Testis (tissue), 3 donors: ENCODE results near the gene MRPL2. TPM values are rescaled to one million over a fixed set of nuclear protein-coding genes. Genes with fewer than 3 reads are reported as not detected.

Experiments
- DNase-seq: peaks from one replicate; pipeline ENCODE4 v3.0.0-alpha.2; 2019
- H3K27ac ChIP-seq, 2 donors: fragments of 200-600 bp; sonication (generic); one replicate each; pipeline ENCODE4 v1.5.1; 2019
- H3K27me3 ChIP-seq: fragments of 200-600 bp; sonication (generic); one replicate; pipeline ENCODE4 v1.5.1; 2019
- H3K36me3 ChIP-seq: fragments of 200-600 bp; sonication (generic); one replicate; pipeline ENCODE4 v1.5.1; 2017; ENCODE audit warnings: low read depth; ENCODE audit errors: missing control alignments
- H3K4me1 ChIP-seq: fragments of 200-600 bp; sonication (generic); one replicate; pipeline ENCODE4 v1.5.1; 2019
- H3K4me3 ChIP-seq, 2 donors: fragments of 200-600 bp; sonication (generic); one replicate each; pipeline ENCODE4 v1.5.1; 2017 to 2019
- H3K9me3 ChIP-seq: fragments of 200-600 bp; sonication (generic); one replicate; pipeline ENCODE4 v1.5.1; 2017
- POLR2A ChIP-seq: fragments of 450-650 bp; IDR thresholded peaks from one replicate; pipeline ENCODE4 v1.6.1; 2017; ENCODE audit warnings: antibody characterized with exemption, mild to moderate bottlenecking, moderate library complexity
- WGBS, 2 donors: methylation state at CpG; one replicate each; pipeline ENCODE4 v1.1.5; 2018; 5-methylcytosine and 5-hydroxymethylcytosine counted together
- intact Hi-C: fragments of 100-400 bp; cut with DNase I; formaldehyde crosslinking; loops from one replicate; pipeline ENCODE4 v1.15.1; 2023; ENCODE audit warnings: low total_unique reads
- polyA plus RNA-seq: library from polyadenylated mRNA; stranded (reverse); fragments of 350-450 nt; fragmentation: Illumina TruSeq; extraction: RNeasy Lipid Tissue Mini Kit (QIAGEN cat#74804); gene quantifications from one replicate; pipeline ENCODE4 v1.2.3, GENCODE V29; 2014; ENCODE audit warnings: low read depth, low replicate concordance; ENCODE audit not compliant: insufficient read depth
- total RNA-seq, 2 donors: library from RNA; depleted of rRNA; stranded (reverse); fragments of >200 nt; gene quantifications; one replicate each; pipeline ENCODE4 v1.2.3, GENCODE V29; 2016
- TF ChIP-seq, protein P1 (sequence below), 3 experiments: fragments of 450-650 bp in 2 of 3; fragments of 200-600 bp in 1 of 3; sonication (generic) in 1 of 3; IDR thresholded peaks; one replicate each; pipeline ENCODE4 v1.5.1; 2016 to 2019; ENCODE audit warnings: antibody characterized with exemption in 3 of 3, mild to moderate bottlenecking in 2 of 3, moderate library complexity in 1 of 3

The MRPL2 gene
- total and polyA plus RNA-seq, 3 donors from 2014 or later = 37.2 to 72.8 (median 54.8) TPM

- intact Hi-C loops = no loop called here
- WGBS, 2 donors = 58 to 60% methylated on average over 4 of the region's 4 CpGs
- Histone ChIP-seq H3K27me3 (no peaks in the 10 kb centered on the region), H3K9me3 (no peaks in the 10 kb centered on the region), H3K4me1 (peaks cover 4% of the 10 kb centered on the region), H3K36me3 (no peaks in the 10 kb centered on the region), H3K4me3 (no peak overlapping the region), H3K27ac (no peak overlapping the region)
- TF ChIP-seq POLR2A = no peak
- TF ChIP-seq, protein P1, sequence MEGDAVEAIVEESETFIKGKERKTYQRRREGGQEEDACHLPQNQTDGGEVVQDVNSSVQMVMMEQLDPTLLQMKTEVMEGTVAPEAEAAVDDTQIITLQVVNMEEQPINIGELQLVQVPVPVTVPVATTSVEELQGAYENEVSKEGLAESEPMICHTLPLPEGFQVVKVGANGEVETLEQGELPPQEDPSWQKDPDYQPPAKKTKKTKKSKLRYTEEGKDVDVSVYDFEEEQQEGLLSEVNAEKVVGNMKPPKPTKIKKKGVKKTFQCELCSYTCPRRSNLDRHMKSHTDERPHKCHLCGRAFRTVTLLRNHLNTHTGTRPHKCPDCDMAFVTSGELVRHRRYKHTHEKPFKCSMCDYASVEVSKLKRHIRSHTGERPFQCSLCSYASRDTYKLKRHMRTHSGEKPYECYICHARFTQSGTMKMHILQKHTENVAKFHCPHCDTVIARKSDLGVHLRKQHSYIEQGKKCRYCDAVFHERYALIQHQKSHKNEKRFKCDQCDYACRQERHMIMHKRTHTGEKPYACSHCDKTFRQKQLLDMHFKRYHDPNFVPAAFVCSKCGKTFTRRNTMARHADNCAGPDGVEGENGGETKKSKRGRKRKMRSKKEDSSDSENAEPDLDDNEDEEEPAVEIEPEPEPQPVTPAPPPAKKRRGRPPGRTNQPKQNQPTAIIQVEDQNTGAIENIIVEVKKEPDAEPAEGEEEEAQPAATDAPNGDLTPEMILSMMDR (IDR thresholded peaks at IDR 0.05) = no peak
- no peak for DNase-seq
Measured at GRCh38 chr6:43035495-43036194, 23.6 kb downstream of the MRPL2 start.

DNA sequence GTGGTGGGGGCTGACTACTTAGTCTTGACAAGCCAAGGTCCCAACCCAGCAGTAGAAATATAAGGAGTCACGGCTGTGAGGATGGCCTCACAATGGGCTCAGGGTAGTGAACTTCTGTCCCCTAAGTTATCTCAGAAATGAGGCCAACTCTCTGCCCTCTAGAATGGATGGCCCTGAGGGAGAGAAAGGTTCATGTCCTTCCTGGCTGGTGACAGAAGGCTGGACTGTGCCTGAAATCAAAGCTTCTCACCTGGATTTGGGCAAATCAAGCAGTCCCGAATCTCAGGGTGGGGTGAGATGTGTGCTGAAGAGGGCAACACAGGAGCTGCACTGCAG lies 25.1 kb downstream of the MRPL2 start:
- Histone ChIP-seq H3K4me3 (no peak overlapping the region), H3K36me3 (no peaks in the 10 kb centered on the region), H3K9me3 (no peaks in the 10 kb centered on the region), H3K4me1 (peaks cover 4% of the 10 kb centered on the region), H3K27me3 (no peaks in the 10 kb centered on the region), H3K27ac (no peak overlapping the region)
- TF ChIP-seq POLR2A = no peak
- TF ChIP-seq, protein P1 (IDR thresholded peaks at IDR 0.05) = no peak
- DNase-seq = no peak
- 72 to 75% methylated on average over 2 of the region's 2 CpGs for WGBS, 2 donors
- intact Hi-C loops = no loop called here

DNA sequence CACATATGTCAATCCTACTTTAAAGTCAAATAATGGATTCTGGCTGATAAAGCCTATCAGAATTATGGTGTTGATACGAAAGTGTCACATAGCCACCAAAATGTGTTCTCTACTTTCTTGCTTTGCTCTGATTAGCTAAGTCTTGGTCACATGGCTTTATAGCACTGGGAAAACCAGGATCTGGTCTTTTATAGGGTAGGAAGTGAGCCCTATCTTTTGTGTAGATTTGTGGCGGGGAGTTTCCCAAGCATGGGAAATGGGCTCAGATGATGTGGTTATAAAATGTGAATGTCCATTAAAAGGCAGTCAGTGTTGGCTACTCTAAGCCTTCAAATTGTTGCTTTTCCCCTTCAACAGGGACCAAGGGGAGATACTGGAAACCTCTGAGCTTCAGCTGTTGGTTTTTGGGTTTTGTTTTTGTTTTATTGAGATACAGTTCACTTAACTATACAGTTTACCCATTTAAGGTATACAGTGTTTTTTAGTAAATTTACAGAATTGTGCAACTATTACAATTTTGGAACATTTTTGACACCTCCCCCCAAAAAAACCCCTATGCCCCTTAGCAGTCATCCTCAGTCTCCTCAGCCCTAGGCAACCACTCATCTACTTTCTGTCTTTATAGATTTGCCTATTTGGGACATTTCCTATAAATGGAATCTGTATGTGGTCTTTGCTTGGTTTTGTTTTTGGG lies 25.6 kb downstream of the MRPL2 start:
- 90 to 92% methylated on average over 2 of the region's 2 CpGs for WGBS, 2 donors
- no peaks in the 10 kb centered on the region for H3K36me3 ChIP-seq

DNA sequence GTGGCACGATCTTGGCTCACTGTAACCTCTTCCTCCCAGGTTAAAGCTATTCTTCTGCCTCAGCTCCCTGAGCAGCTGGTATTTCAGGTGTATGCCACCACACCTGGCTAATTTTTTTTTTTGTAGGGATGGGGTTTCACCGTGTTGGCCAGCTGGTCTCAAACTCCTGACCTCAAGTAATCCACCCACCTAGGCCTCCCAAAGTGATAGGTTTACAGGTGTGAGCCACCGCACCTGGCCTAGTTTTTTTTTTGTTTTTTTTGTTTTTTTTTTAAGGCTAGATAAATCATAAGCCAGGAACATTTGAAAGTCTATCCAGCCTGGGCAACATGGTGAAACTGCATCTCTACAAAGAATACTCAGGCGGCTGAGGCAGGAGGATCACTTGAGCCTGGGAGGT lies 26.9 kb downstream of the MRPL2 start:
- Histone ChIP-seq H3K4me3 (no peak overlapping the region), H3K27me3 (no peaks in the 10 kb centered on the region), H3K27ac (no peak overlapping the region), H3K4me1 (peaks cover 3% of the 10 kb centered on the region), H3K36me3 (no peaks in the 10 kb centered on the region), H3K9me3 (no peaks in the 10 kb centered on the region)
- intact Hi-C loops = no loop called here
- 89 to 95% methylated on average over 4 of the region's 4 CpGs for WGBS, 2 donors
- no peak for DNase-seq
- TF ChIP-seq, protein P1 (IDR thresholded peaks at IDR 0.05) = no peak
- no peak for TF ChIP-seq POLR2A

More for the DNA sequence above, 25.6 kb downstream of the MRPL2 start:
- Histone ChIP-seq H3K27me3 (no peaks in the 10 kb centered on the region), H3K4me1 (peaks cover 4% of the 10 kb centered on the region), H3K4me3 (no peak overlapping the region), H3K27ac (no peak overlapping the region), H3K9me3 (no peaks in the 10 kb centered on the region)
- DNase-seq = no peak
- no peak for TF ChIP-seq POLR2A
- TF ChIP-seq, protein P1 (IDR thresholded peaks at IDR 0.05) = no peak
- intact Hi-C loops = no loop called here
